ENCODE data around the gene JMJD6.
"Not testable (repeated sequence)": the region's sequence is repeated elsewhere in the genome, so short reads cannot be mapped to it uniquely, and the experiment has no call there.

The JMJD6 gene

DNA sequence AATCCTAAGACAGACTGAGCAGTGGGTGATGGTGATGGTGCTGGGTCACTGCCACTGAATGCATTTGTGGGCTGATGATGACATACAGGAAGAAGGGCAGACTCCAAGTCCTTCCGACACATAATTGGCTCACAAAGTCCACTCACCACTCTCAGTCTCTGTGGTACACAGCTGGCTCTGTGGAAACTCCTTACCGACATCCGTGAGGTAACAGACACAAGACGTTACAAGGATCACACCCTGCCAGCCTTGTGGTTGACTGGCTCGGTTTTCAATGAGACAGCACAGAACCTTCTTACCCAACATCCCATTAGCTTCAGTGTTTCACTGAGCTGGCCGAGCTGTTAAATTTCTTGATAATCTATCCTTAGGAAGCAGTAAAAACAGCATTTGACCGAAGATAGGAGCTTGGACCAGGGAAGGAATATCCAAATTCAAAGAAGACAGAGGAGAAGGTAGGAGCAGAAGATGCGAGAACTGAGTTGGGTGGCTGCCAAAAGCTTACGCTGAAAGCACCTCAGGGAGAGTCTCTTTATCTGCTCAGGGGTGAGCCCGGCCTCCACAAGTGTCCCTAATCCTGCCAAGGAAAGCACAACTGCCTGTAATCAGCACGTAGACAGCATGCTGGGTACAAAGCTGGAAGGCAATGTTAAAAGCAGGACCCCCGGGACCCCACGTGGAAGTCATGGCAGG, 10.1 kb downstream of the JMJD6 start:
- peak; percentile 86 for DNase-seq (ENCODE audit: low spot score)

GRCh38 chr17:76715496-76715830, 10.9 kb downstream of the JMJD6 start:
- no peak for DNase-seq (ENCODE audit: low spot score)

- DNase-seq (ENCODE audit: low spot score) = peak; percentile 59
Observed at GRCh38 chr17:76714822-76715495, 11.4 kb downstream of the JMJD6 start.

DNA sequence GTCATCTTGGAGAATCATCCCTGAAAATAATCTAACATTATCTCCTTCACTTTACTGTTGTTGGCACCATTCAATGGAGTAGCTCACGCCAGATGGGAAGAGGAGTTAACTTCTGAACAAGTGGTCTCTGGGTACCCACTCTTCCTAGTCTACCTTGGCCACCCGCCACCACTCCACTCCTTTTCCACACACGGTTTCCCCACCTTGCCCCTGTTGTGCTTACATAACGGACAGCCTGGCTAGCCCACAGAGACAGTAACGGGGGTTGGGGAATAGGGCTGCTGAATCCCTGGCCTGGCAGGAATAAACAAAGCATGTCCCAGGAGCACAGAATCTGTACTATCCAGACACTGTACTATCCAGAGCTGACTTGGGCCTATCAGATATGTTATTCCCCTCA, 12.1 kb downstream of the JMJD6 start:
- DNase-seq (ENCODE audit: low spot score) = no peak

GRCh38 chr17:76713765-76714164, 12.6 kb downstream of the JMJD6 start:
- DNase-seq (ENCODE audit: low spot score) = no peak

GRCh38 chr17:76712321-76712720, 14.1 kb downstream of the JMJD6 start:
- DNase-seq (ENCODE audit: low spot score) = not testable (repeated sequence)

GRCh38 chr17:76710863-76711611, 15.4 kb downstream of the JMJD6 start, which contains the start of gene MXRA7:
TSS of gene MXRA7 (minus strand) at chr17:76710965. CDS start at chr17:76710946, 19 bp downstream.
- DNase-seq (ENCODE audit: low spot score) = peak; percentile 72

GRCh38 chr17:76709951-76710862, 16.2 kb downstream of the JMJD6 start:
- DNase-seq (ENCODE audit: low spot score) = not testable (repeated sequence)

DNA sequence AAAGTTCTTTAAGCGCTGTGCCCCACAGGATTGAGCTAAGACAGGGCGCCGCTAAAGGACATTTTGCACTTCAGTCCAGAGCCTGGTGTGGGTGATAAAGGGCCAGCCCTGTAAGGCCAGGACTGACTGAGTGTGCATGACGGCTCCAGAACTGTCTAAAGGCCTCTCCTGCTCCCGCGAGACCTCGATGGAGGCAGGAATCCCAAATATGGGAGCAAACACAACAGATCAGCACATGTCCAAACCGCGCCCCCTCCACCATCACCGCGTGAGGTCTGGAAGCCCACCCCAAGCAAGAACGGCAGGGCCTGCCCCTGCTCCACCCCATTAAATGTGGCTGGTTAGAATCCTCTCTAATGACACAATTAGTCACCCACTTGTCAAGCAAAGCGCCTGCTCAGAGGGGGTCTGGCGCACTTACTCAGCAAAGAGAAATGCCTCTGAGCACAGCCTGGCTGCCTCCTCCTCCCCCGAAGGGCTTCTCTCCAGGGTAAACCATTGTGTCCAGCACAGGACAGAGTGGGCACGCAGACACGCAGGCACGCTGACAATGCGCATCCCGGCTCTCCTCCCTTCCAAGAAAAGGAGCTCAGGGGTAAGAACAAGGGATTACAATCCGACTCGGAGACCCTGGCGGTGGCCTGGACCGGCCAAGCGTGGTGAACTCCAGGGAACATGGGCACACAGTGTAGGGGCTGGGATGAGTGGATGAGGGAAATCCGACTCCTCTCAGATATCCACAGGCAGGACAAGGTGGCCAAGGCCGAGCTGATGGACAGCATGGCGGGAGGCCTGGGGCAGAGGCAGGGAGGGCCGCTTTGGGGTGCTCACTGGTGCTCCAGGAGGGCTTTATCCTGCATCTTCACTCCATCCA, 17.1 kb downstream of the JMJD6 start:
- peak; percentile 96 for DNase-seq (ENCODE audit: low spot score)

GRCh38 chr17:76707985-76708807, 18.2 kb downstream of the JMJD6 start:
- DNase-seq (ENCODE audit: low spot score) = no peak

GRCh38 chr17:76706817-76707216, 19.6 kb downstream of the JMJD6 start:
- no peak for DNase-seq (ENCODE audit: low spot score)

- DNase-seq (ENCODE audit: low spot score) = no peak
Observed at GRCh38 chr17:76704805-76705204, 21.6 kb downstream of the JMJD6 start.

GRCh38 chr17:76702941-76703637, 23.3 kb downstream of the JMJD6 start:
- no peak for DNase-seq (ENCODE audit: low spot score)

- no peak for DNase-seq (ENCODE audit: low spot score)
Observed at GRCh38 chr17:76702076-76702475, 24.3 kb downstream of the JMJD6 start.

DNA sequence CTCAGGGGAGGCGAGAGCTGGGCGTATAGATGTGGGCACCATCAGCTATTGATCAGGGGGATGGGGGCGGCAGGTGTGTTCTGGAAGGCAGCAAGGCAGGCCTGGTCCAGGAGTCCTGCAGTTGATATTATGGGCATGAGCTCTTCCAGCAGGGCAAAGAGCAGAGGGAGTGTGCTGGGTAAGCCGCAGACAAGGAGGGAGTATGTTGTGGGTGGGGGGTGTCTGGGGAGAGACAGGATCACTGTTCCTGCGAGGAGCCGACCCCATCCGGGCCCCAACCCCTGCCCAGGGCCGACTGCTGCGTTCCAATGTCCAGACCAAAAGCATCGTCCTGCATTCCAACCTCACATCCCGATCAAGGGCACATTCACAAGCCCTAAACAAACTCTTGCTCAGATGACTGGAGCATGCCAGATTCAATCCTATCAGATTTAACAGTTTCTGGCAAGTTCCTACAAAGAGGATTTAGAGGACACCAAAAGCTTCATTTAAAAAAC, 24.9 kb downstream of the JMJD6 start:
- no peak for DNase-seq (ENCODE audit: low spot score)

- DNase-seq (ENCODE audit: low spot score) = no peak
Observed at GRCh38 chr17:76700617-76701470, 25.6 kb downstream of the JMJD6 start.

DNA sequence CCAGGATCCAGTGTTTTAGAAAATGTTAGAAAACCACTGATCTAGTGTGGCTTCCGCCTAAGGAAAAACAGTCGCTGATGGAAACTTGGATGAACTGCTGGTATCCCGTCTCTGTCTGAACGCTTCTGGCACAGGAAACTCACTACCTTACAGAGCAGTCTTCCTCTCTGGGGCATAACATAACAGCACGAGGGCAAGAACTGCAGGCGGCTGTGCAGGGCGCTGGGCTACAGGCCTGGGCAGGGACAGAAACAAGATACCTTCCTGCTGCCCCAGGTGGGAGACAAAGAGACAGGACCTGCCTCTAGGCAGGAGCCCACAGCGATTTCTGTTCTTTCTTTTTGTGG, 26.2 kb downstream of the JMJD6 start:
- DNase-seq (ENCODE audit: low spot score) = no peak

- not testable (repeated sequence) for DNase-seq (ENCODE audit: low spot score)
Observed at GRCh38 chr17:76698466-76698977, 27.9 kb downstream of the JMJD6 start.
